HEK293 (cell line): Measurements from ENCODE around the gene CTNNBL1.
A peak's percentile ranks its signal among the peaks of the same experiment; 100 is the strongest.

Experiments used
- ELK4 ChIP-seq: IDR thresholded peaks from 2 replicates; pipeline ENCODE4 v1.6.1; 2011; ENCODE audit warnings: mild to moderate bottlenecking, low read depth, low read length, borderline replicate concordance
- GLI4 ChIP-seq: fragments of 450-650 bp; formaldehyde crosslinking; IDR thresholded peaks from 2 replicates; pipeline ENCODE4 v1.5.1; 2016; ENCODE audit warnings: missing biosample characterization, missing genetic modification characterization
- KLF17 ChIP-seq: fragments of 450-650 bp; formaldehyde crosslinking; IDR thresholded peaks from 2 replicates; pipeline ENCODE4 v1.5.1; 2016; ENCODE audit warnings: missing biosample characterization, missing genetic modification characterization
- KLF7 ChIP-seq: fragments of 450-650 bp; formaldehyde crosslinking; IDR thresholded peaks from 2 replicates; pipeline ENCODE4 v1.5.1; 2016; ENCODE audit warnings: missing biosample characterization, missing genetic modification characterization, borderline replicate concordance
- PRDM6 ChIP-seq: fragments of 450-650 bp; formaldehyde crosslinking; IDR thresholded peaks from 2 replicates; pipeline ENCODE4 v1.5.1; 2017; ENCODE audit warnings: missing biosample characterization, missing genetic modification characterization
- SETDB1 ChIP-seq: IDR thresholded peaks from one replicate; pipeline ENCODE4 v1.6.1; 2017; ENCODE audit warnings: mild to moderate bottlenecking, low read length, moderate library complexity, mixed read lengths; ENCODE audit not compliant: insufficient read length
- SP3 ChIP-seq: fragments of 450-650 bp; formaldehyde crosslinking; IDR thresholded peaks from 2 replicates; pipeline ENCODE4 v1.5.1; 2016; ENCODE audit warnings: missing biosample characterization, missing genetic modification characterization
- ZBTB6 ChIP-seq: fragments of 450-650 bp; formaldehyde crosslinking; IDR thresholded peaks from 2 replicates; pipeline ENCODE4 v1.5.1; 2017; ENCODE audit warnings: missing biosample characterization, missing genetic modification characterization
- ZFP69B ChIP-seq: fragments of 450-650 bp; formaldehyde crosslinking; IDR thresholded peaks from 2 replicates; pipeline ENCODE4 v1.5.1; 2016; ENCODE audit warnings: missing biosample characterization, missing genetic modification characterization
- ZNF112 ChIP-seq: fragments of 450-650 bp; formaldehyde crosslinking; IDR thresholded peaks from 2 replicates; pipeline ENCODE4 v1.5.0; 2017; ENCODE audit warnings: missing biosample characterization, missing genetic modification characterization
- ZNF114 ChIP-seq: fragments of 450-650 bp; formaldehyde crosslinking; IDR thresholded peaks from 2 replicates; pipeline ENCODE4 v1.5.0; 2017; ENCODE audit warnings: missing biosample characterization, missing genetic modification characterization
- ZNF121 ChIP-seq: fragments of 450-650 bp; formaldehyde crosslinking; IDR thresholded peaks from 2 replicates; pipeline ENCODE4 v1.5.1; 2016; ENCODE audit warnings: missing biosample characterization, missing genetic modification characterization
- ZNF26 ChIP-seq: fragments of 450-650 bp; formaldehyde crosslinking; IDR thresholded peaks from 2 replicates; pipeline ENCODE4 v1.5.1; 2016; ENCODE audit warnings: missing biosample characterization, missing genetic modification characterization
- ZNF311 ChIP-seq: fragments of 450-650 bp; formaldehyde crosslinking; IDR thresholded peaks from 2 replicates; pipeline ENCODE4 v1.5.1; 2017; ENCODE audit warnings: missing biosample characterization, missing genetic modification characterization, borderline replicate concordance
- ZNF335 ChIP-seq: fragments of 450-650 bp; formaldehyde crosslinking; conservative IDR thresholded peaks from 2 replicates; pipeline ENCODE4 v1.5.1; 2016; ENCODE audit warnings: missing biosample characterization, missing genetic modification characterization
- ZNF37A ChIP-seq: fragments of 450-650 bp; IDR thresholded peaks from 2 replicates; pipeline ENCODE4 v1.5.1; 2018; ENCODE audit warnings: missing biosample characterization, missing genetic modification characterization
- ZNF48 ChIP-seq: fragments of 450-650 bp; formaldehyde crosslinking; IDR thresholded peaks from 2 replicates; pipeline ENCODE4 v1.5.1; 2016; ENCODE audit warnings: missing biosample characterization, missing genetic modification characterization
- ZNF664 ChIP-seq: fragments of 450-650 bp; formaldehyde crosslinking; IDR thresholded peaks from 2 replicates; pipeline ENCODE4 v1.5.1; 2016; ENCODE audit warnings: missing biosample characterization, missing genetic modification characterization
- ZNF747 ChIP-seq: fragments of 450-650 bp; formaldehyde crosslinking; IDR thresholded peaks from 2 replicates; pipeline ENCODE4 v1.5.1; 2016; ENCODE audit warnings: missing biosample characterization, missing genetic modification characterization
- ZNF777 ChIP-seq: fragments of 450-650 bp; formaldehyde crosslinking; IDR thresholded peaks from 2 replicates; pipeline ENCODE4 v1.5.1; 2017; ENCODE audit warnings: missing biosample characterization, missing genetic modification characterization, borderline replicate concordance
- ZNF791 ChIP-seq: fragments of 450-650 bp; formaldehyde crosslinking; IDR thresholded peaks from 2 replicates; pipeline ENCODE4 v1.5.1; 2016; ENCODE audit warnings: missing biosample characterization, missing genetic modification characterization
- ZNF792 ChIP-seq: fragments of 450-650 bp; formaldehyde crosslinking; IDR thresholded peaks from 2 replicates; pipeline ENCODE4 v1.5.1; 2016; ENCODE audit warnings: missing biosample characterization, missing genetic modification characterization
- ZNF830 ChIP-seq: fragments of 450-650 bp; IDR thresholded peaks from 2 replicates; pipeline ENCODE4 v1.5.0; 2018; ENCODE audit warnings: missing biosample characterization, missing genetic modification characterization, low read depth, mild to moderate bottlenecking, moderate library complexity
- TF ChIP-seq, protein P1 (sequence below): fragments of 450-650 bp; formaldehyde crosslinking; IDR thresholded peaks from 2 replicates; pipeline ENCODE4 v1.5.1; 2016; ENCODE audit warnings: missing biosample characterization, missing genetic modification characterization
- TF ChIP-seq, protein P2 (sequence below): fragments of 450-650 bp; formaldehyde crosslinking; IDR thresholded peaks from 2 replicates; pipeline ENCODE4 v1.5.1; 2016; ENCODE audit warnings: missing biosample characterization, missing genetic modification characterization
- TF ChIP-seq, protein P3 (sequence below): fragments of 450-650 bp; formaldehyde crosslinking; IDR thresholded peaks from 2 replicates; pipeline ENCODE4 v1.5.1; 2017; ENCODE audit warnings: missing biosample characterization, missing genetic modification characterization

Gene CTNNBL1

GRCh38 chr20:37907677-37908401 lies 214.0 kb downstream of the CTNNBL1 start (continued):
- TF ChIP-seq ZNF747 (tag by site-specific recombination) (no peak), SETDB1 (no peak), GLI4 (tag by site-specific recombination) (no peak), ZBTB6 (tag by site-specific recombination) (no peak), ZNF112 (tag by site-specific recombination) (no peak), PRDM6 (peak; percentile 42; the same call in 1 of the 2 replicates), ZNF26 (tag by site-specific recombination) (no peak), KLF7 (tag by site-specific recombination) (no peak), ZNF664 (tag by site-specific recombination) (no peak), ELK4 (no peak), ZFP69B (no peak), ZNF48 (tag by site-specific recombination) (no peak), ZNF792 (no peak), ZNF777 (tag by site-specific recombination) (no peak), KLF17 (tag by site-specific recombination) (0 out of 2 replicates have a peak, but pooled peaks have one; percentile 23), ZNF121 (tag by site-specific recombination) (no peak), SP3 (no peak), ZNF114 (tag by site-specific recombination) (no peak), ZNF791 (tag by site-specific recombination) (no peak), ZNF335 (tag by site-specific recombination) (no peak; the same call in 1 of the 2 replicates), ZNF311 (no peak), ZNF37A (no peak), ZNF830 (tag by site-specific recombination) (no peak)
- TF ChIP-seq, protein P1, sequence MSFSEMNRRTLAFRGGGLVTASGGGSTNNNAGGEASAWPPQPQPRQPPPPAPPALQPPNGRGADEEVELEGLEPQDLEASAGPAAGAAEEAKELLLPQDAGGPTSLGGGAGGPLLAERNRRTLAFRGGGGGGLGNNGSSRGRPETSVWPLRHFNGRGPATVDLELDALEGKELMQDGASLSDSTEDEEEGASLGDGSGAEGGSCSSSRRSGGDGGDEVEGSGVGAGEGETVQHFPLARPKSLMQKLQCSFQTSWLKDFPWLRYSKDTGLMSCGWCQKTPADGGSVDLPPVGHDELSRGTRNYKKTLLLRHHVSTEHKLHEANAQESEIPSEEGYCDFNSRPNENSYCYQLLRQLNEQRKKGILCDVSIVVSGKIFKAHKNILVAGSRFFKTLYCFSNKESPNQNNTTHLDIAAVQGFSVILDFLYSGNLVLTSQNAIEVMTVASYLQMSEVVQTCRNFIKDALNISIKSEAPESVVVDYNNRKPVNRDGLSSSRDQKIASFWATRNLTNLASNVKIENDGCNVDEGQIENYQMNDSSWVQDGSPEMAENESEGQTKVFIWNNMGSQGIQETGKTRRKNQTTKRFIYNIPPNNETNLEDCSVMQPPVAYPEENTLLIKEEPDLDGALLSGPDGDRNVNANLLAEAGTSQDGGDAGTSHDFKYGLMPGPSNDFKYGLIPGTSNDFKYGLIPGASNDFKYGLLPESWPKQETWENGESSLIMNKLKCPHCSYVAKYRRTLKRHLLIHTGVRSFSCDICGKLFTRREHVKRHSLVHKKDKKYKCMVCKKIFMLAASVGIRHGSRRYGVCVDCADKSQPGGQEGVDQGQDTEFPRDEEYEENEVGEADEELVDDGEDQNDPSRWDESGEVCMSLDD (tag by site-specific recombination) = no peak
- TF ChIP-seq, protein P2, sequence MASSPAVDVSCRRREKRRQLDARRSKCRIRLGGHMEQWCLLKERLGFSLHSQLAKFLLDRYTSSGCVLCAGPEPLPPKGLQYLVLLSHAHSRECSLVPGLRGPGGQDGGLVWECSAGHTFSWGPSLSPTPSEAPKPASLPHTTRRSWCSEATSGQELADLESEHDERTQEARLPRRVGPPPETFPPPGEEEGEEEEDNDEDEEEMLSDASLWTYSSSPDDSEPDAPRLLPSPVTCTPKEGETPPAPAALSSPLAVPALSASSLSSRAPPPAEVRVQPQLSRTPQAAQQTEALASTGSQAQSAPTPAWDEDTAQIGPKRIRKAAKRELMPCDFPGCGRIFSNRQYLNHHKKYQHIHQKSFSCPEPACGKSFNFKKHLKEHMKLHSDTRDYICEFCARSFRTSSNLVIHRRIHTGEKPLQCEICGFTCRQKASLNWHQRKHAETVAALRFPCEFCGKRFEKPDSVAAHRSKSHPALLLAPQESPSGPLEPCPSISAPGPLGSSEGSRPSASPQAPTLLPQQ (tag by site-specific recombination) = peak; percentile 39; the same call in 1 of the 2 replicates
- TF ChIP-seq, protein P3, sequence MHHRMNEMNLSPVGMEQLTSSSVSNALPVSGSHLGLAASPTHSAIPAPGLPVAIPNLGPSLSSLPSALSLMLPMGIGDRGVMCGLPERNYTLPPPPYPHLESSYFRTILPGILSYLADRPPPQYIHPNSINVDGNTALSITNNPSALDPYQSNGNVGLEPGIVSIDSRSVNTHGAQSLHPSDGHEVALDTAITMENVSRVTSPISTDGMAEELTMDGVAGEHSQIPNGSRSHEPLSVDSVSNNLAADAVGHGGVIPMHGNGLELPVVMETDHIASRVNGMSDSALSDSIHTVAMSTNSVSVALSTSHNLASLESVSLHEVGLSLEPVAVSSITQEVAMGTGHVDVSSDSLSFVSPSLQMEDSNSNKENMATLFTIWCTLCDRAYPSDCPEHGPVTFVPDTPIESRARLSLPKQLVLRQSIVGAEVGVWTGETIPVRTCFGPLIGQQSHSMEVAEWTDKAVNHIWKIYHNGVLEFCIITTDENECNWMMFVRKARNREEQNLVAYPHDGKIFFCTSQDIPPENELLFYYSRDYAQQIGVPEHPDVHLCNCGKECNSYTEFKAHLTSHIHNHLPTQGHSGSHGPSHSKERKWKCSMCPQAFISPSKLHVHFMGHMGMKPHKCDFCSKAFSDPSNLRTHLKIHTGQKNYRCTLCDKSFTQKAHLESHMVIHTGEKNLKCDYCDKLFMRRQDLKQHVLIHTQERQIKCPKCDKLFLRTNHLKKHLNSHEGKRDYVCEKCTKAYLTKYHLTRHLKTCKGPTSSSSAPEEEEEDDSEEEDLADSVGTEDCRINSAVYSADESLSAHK (tag by site-specific recombination) = peak; percentile 11; the same call in 1 of the 2 replicates
